Left lobe of liver (tissue), 2 donors: ENCODE measurements around the gene RNF17. TPM values are rescaled to one million over a fixed set of nuclear protein-coding genes. Genes with fewer than 3 reads are reported as not detected.
"Not testable (repeated sequence)": the region's sequence is repeated elsewhere in the genome, so short reads cannot be mapped to it uniquely, and the experiment has no call there.

ENCODE experiments used
- ATAC-seq: fragments of 200-7000 bp; cut with Tn5 transposase; one replicate; pipeline ENCODE4 v1.9.1; 2020; ENCODE audit warnings: mild to moderate bottlenecking, moderate library complexity
- DNase-seq: peaks from one replicate; pipeline ENCODE4 v3.0.0-alpha.2; 2020; ENCODE audit warnings: low spot score
- total RNA-seq: library from RNA; stranded (reverse); gene quantifications from one replicate; pipeline ENCODE4 v1.2.1, GENCODE V29; 2021
- donor health status: DM: no; HTN: no; CAD: no; lungs with moderate emphysema.
- donor health status: DM: no; HTN: yes; CAD: no.

The RNF17 gene
- 0.33 TPM for total RNA-seq

- DNase-seq (no peak), ATAC-seq (peak; percentile 33)
Measured at GRCh38 chr13:24763596-24764275, at the start of gene RNF17. TSS of gene RNF17 (plus strand) at chr13:24764169. CDS start at chr13:24764204, 35 bp downstream.

- ATAC-seq (no peak), DNase-seq (no peak)
Measured at GRCh38 chr13:24716011-24716410, 48.0 kb upstream of the RNF17 start.

GRCh38 chr13:24716446-24716845 is 47.5 kb upstream of the RNF17 start:
- DNase-seq (no peak), ATAC-seq (no peak)

- ATAC-seq, result no peak
Measured at GRCh38 chr13:24717217-24717616, 46.8 kb upstream of the RNF17 start.

GRCh38 chr13:24718192-24718965 is 45.6 kb upstream of the RNF17 start:
- ATAC-seq, result no peak
- DNase-seq, result no peak

More at GRCh38 chr13:24717217-24717616, 46.8 kb upstream of the RNF17 start:
- no peak for DNase-seq

GRCh38 chr13:24719139-24719538 is 44.8 kb upstream of the RNF17 start:
- no peak for ATAC-seq

GRCh38 chr13:24723206-24723605 is 40.8 kb upstream of the RNF17 start:
- ATAC-seq (no peak), DNase-seq (no peak)

More at GRCh38 chr13:24719139-24719538, 44.8 kb upstream of the RNF17 start:
- DNase-seq, result no peak

GRCh38 chr13:24724714-24725113 is 39.3 kb upstream of the RNF17 start:
- DNase-seq (no peak), ATAC-seq (no peak)

GRCh38 chr13:24725379-24725778 is 38.6 kb upstream of the RNF17 start:
- no peak for DNase-seq
- no peak for ATAC-seq

- peak; percentile 100 for ATAC-seq
- peak; percentile 59 for DNase-seq
Measured at GRCh38 chr13:24727731-24728601, 36.0 kb upstream of the RNF17 start.

GRCh38 chr13:24730873-24731567 is 32.9 kb upstream of the RNF17 start:
- not testable (repeated sequence) for DNase-seq, ATAC-seq

- DNase-seq (no peak), ATAC-seq (no peak)
Measured at GRCh38 chr13:24734950-24735349, 29.0 kb upstream of the RNF17 start.

GRCh38 chr13:24737042-24737441 is 26.9 kb upstream of the RNF17 start:
- no peak for ATAC-seq
- DNase-seq, result no peak

GRCh38 chr13:24738366-24738847 is 25.6 kb upstream of the RNF17 start:
- DNase-seq (no peak), ATAC-seq (no peak)

- DNase-seq (no peak), ATAC-seq (no peak)
Measured at GRCh38 chr13:24740014-24740890, 23.7 kb upstream of the RNF17 start.

- ATAC-seq, result no peak
- DNase-seq, result no peak
Measured at GRCh38 chr13:24741016-24741662, 22.8 kb upstream of the RNF17 start.

GRCh38 chr13:24741791-24742190 is 22.2 kb upstream of the RNF17 start:
- DNase-seq, result no peak
- ATAC-seq, result no peak

GRCh38 chr13:24742294-24742693 is 21.7 kb upstream of the RNF17 start:
- DNase-seq (no peak), ATAC-seq (peak; percentile 7)

GRCh38 chr13:24742977-24743376 is 21.0 kb upstream of the RNF17 start:
- ATAC-seq, result no peak
- no peak for DNase-seq
